A549 (cell line): Measurements from ENCODE around the gene LIMK2.

Source experiments
- CBX8 ChIP-seq: fragments of 200-600 bp; sonication (generic); IDR thresholded peaks from 2 replicates; pipeline ENCODE4 v1.6.1; 2016
- CEBPB ChIP-seq, 2 experiments: fragments of >200 bp in 1 of 2; sonication (Bioruptor Twin) in 1 of 2; formaldehyde crosslinking in 1 of 2; IDR thresholded peaks; 2 replicates each; pipeline ENCODE4 v1.6.1; 2012 to 2016
- EP300 ChIP-seq, 2 experiments: fragments of >200 bp; sonication (Bioruptor Twin); formaldehyde crosslinking; IDR thresholded peaks; 2 replicates in 1 of 2; 3 replicates in 1 of 2; pipeline ENCODE4 v1.6.1; 2016 to 2017
- HDAC2 ChIP-seq: fragments of 200-600 bp; sonication (generic); IDR thresholded peaks from 2 replicates; pipeline ENCODE4 v1.6.1; 2016
- HOXA7 ChIP-seq: fragments of 250-450 bp; sonication (Bioruptor Pico); IDR thresholded peaks from 2 replicates; pipeline ENCODE4 v1.5.0; 2020; ENCODE audit warnings: mild to moderate bottlenecking, moderate library complexity
- JUNB ChIP-seq: fragments of >200 bp; sonication (Bioruptor Twin); formaldehyde crosslinking; IDR thresholded peaks from 2 replicates; pipeline ENCODE4 v1.6.1; 2016
- MAFK ChIP-seq: fragments of 450-650 bp; IDR thresholded peaks from 2 replicates; pipeline ENCODE4 v1.6.1; 2014; ENCODE audit not compliant: partially characterized antibody
- POLR2A ChIP-seq: IDR thresholded peaks from 2 replicates; pipeline ENCODE4 v1.6.1; 2012; ENCODE audit warnings: mild to moderate bottlenecking, low read length
- RCOR1 ChIP-seq: fragments of 150-350 bp; IDR thresholded peaks from 2 replicates; pipeline ENCODE4 v1.6.1; 2014; ENCODE audit warnings: antibody characterized with exemption, low read length, low read depth
- ZFP36 ChIP-seq: fragments of 450-650 bp; IDR thresholded peaks from 2 replicates; pipeline ENCODE4 v1.6.1; 2014; ENCODE audit warnings: borderline replicate concordance; ENCODE audit not compliant: partially characterized antibody
- TF ChIP-seq, protein P1 (sequence below): fragments of >200 bp; sonication (Bioruptor Twin); formaldehyde crosslinking; IDR thresholded peaks from 3 replicates; pipeline ENCODE4 v1.5.1; 2016

GRCh38 chr22:31271485-31271884 lies 59.4 kb downstream of the LIMK2 start:
- no peak for TF ChIP-seq MAFK
- TF ChIP-seq ZFP36, result no peak
- TF ChIP-seq, protein P1, sequence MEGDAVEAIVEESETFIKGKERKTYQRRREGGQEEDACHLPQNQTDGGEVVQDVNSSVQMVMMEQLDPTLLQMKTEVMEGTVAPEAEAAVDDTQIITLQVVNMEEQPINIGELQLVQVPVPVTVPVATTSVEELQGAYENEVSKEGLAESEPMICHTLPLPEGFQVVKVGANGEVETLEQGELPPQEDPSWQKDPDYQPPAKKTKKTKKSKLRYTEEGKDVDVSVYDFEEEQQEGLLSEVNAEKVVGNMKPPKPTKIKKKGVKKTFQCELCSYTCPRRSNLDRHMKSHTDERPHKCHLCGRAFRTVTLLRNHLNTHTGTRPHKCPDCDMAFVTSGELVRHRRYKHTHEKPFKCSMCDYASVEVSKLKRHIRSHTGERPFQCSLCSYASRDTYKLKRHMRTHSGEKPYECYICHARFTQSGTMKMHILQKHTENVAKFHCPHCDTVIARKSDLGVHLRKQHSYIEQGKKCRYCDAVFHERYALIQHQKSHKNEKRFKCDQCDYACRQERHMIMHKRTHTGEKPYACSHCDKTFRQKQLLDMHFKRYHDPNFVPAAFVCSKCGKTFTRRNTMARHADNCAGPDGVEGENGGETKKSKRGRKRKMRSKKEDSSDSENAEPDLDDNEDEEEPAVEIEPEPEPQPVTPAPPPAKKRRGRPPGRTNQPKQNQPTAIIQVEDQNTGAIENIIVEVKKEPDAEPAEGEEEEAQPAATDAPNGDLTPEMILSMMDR, result no peak
- no peak for TF ChIP-seq POLR2A
- TF ChIP-seq CEBPB (IDR thresholded peaks at IDR 0.05), result no peak
- no peak for TF ChIP-seq HOXA7 (CRISPR knock-in tag)
- TF ChIP-seq JUNB, result no peak
- TF ChIP-seq HDAC2, result no peak
- TF ChIP-seq RCOR1, result no peak
- no peak for TF ChIP-seq EP300 (IDR thresholded peaks at IDR 0.05)
- no peak for TF ChIP-seq CBX8
